ENCODE measurements around the gene PLPP3.

The PLPP3 gene

DNA sequence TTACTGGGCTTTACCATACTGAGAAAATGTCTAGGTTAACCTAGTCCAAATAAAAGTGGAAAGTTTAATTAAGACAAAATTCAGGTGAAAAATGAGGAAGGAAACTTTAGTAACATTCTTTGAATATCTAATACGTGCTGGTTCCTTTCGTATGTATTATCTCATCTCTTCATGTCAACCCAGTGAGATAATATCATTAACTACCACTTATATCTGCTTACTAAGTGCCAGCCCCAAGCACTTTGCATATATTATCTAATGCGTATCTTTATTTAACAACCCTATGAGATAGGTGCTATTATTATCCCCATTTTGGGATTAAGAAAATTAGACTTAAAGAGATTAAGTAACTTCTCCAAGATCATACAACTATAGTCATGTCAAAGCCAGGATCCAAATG, 12.5 kb upstream of the PLPP3 start:
- no peak overlapping the region for H3K4me3 ChIP-seq (ENCODE audit: low read length)
- no peak for DNase-seq (ENCODE audit: low read depth)
- no peak for TF ChIP-seq CTCF (IDR thresholded peaks at IDR 0.05; ENCODE audit: insufficient read depth, low read depth, low read length, missing control alignments)

DNA sequence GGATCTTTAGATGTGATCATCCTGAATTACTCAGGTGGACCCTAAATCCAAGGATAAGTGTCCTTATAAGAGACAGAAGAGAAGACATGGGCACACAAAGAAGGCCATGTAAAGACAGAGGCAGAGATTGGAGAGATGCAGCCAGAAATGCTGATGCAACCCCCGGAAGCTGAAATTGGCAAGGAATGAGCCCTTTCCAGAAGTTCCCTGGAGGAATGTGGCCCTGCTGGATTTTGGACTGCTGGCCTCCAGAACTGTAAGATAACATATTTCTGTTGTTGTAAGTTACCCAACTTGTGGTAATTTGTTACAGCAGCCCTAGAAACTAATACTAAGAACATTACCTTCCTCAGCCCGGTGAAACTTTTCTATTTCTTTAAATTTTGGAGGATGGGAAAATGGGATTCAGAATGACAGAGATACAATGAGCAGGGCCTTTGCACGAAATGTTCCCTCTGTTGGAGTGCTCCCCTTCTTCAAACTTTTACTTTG, 11.2 kb upstream of the PLPP3 start:
- DNase-seq (ENCODE audit: low read depth): peak; percentile 15
- H3K4me3 ChIP-seq (ENCODE audit: low read length): no peak overlapping the region
- no peak for TF ChIP-seq CTCF (IDR thresholded peaks at IDR 0.05; ENCODE audit: insufficient read depth, low read depth, low read length, missing control alignments)

GRCh38 chr1:56589369-56589768, 10.0 kb upstream of the PLPP3 start:
- H3K4me3 ChIP-seq (ENCODE audit: low read length): no peak overlapping the region
- no peak for DNase-seq (ENCODE audit: low read depth)
- TF ChIP-seq CTCF (IDR thresholded peaks at IDR 0.05; ENCODE audit: insufficient read depth, low read depth, low read length, missing control alignments): no peak

DNA sequence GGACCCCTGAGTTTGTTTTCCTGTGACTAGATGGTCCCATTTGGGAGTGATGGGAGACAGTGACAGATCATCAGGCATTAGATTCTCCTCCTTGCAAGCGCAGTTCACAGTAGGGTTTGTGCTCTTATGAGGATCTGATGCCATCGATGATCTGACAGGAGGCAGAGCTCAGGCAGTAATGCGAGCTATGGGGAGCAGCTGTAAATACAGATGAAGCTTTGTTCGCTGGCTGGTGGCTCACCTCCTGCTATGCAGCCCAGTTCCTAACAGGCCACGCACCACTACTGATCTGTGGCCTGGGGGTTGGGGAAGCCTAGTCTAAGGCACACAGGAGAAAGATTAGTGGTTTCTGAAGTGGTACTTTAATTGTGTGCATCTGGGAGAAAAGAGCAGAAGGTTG, 7.1 kb upstream of the PLPP3 start:
- H3K4me3 ChIP-seq (ENCODE audit: low read length): no peak overlapping the region
- TF ChIP-seq CTCF (IDR thresholded peaks at IDR 0.05; ENCODE audit: insufficient read depth, low read depth, low read length, missing control alignments): no peak
- DNase-seq (ENCODE audit: low read depth): no peak

- DNase-seq (ENCODE audit: low read depth): no peak
- no peak for TF ChIP-seq CTCF (IDR thresholded peaks at IDR 0.05; ENCODE audit: insufficient read depth, low read depth, low read length, missing control alignments)
- no peak overlapping the region for H3K4me3 ChIP-seq (ENCODE audit: low read length)
Measured at GRCh38 chr1:56585985-56586384, 6.6 kb upstream of the PLPP3 start.

DNA sequence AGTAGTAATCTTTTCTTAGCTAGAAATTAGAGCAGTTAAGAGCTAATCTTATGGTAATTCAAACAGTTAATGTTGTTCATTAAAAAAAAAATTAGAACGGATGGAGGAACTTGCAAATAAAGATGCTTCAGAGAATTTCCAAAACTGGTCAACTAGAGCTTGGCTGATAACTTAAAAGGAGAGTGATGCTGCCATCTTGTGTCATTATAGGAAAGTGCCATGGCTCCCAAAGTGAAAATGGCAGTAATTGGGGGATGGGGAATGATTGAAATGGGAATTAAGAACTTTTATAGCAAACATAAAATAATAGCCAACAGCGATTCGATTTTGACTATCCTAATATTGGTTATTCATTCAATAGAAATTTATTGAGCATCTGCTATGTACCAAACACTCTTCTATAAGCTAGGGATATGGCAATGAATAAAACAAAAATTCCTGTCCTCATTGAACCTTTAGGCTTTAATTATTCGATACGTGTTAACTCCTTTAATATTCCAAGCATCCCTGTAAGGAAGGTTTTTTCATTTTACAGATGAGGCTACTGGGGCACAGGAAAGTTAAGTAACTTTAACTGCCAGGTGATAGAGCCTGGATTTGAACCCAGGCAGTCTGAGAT, 5.7 kb upstream of the PLPP3 start:
- TF ChIP-seq CTCF (IDR thresholded peaks at IDR 0.05; ENCODE audit: insufficient read depth, low read depth, low read length, missing control alignments): peak; percentile 84
- DNase-seq (ENCODE audit: low read depth): peak; percentile 63
- H3K4me3 ChIP-seq (ENCODE audit: low read length): no peak overlapping the region

GRCh38 chr1:56583957-56584468, 4.7 kb upstream of the PLPP3 start:
- H3K4me3 ChIP-seq (ENCODE audit: low read length): no peak overlapping the region
- TF ChIP-seq CTCF (IDR thresholded peaks at IDR 0.05; ENCODE audit: insufficient read depth, low read depth, low read length, missing control alignments): no peak
- no peak for DNase-seq (ENCODE audit: low read depth)

Measured in epithelial cell of esophagus (primary cell).